K562 (cell line): Measurements from ENCODE around the gene GDF11. TPM values are rescaled to one million over a fixed set of nuclear protein-coding genes. Genes with fewer than 3 reads are reported as not detected.

Experiments used
- CBX2 ChIP-seq: fragments of 200-600 bp; sonication (generic); IDR thresholded peaks from one replicate; pipeline ENCODE4 v1.6.1; 2012; ENCODE audit warnings: mild to moderate bottlenecking, low read length, inconsistent platforms; ENCODE audit not compliant: insufficient read depth, poor library complexity, severe bottlenecking
- EGR1 ChIP-seq: fragments of 450-650 bp; conservative IDR thresholded peaks from 2 replicates; pipeline ENCODE4 v1.6.1; 2017; ENCODE audit warnings: mild to moderate bottlenecking
- ELF4 ChIP-seq: fragments of 450-650 bp; formaldehyde crosslinking; IDR thresholded peaks from 2 replicates; pipeline ENCODE4 v1.4.0; 2022; ENCODE audit warnings: missing genetic modification characterization
- MYC ChIP-seq, 2 experiments: fragments of 250-450 bp in 1 of 2; sonication (Bioruptor Pico) in 1 of 2; IDR thresholded peaks; 2 replicates each; pipeline versions ENCODE4 v1.5.1 to v1.6.1; 2012 to 2021; ENCODE audit warnings: low read depth in 2 of 2, borderline replicate concordance in 1 of 2, improper control_type of control experiment in 1 of 2, low read length in 1 of 2, mild to moderate bottlenecking in 1 of 2, moderate library complexity in 1 of 2
- RB1 ChIP-seq: fragments of 450-650 bp; IDR thresholded peaks from 2 replicates; pipeline ENCODE4 v1.6.1; 2017; ENCODE audit warnings: low read depth, mild to moderate bottlenecking
- TAF15 ChIP-seq: fragments of 200-400 bp; formaldehyde crosslinking; IDR thresholded peaks from 2 replicates; pipeline ENCODE4 v1.6.1; 2017; ENCODE audit warnings: mild to moderate bottlenecking, low read depth, low read length, moderate library complexity
- TCF7L2 ChIP-seq: fragments of 150-350 bp; IDR thresholded peaks from 2 replicates; pipeline ENCODE4 v1.6.1; 2016; ENCODE audit warnings: low read depth, mild to moderate bottlenecking, low read length, moderate library complexity
- XRCC3 ChIP-seq: fragments of 450-650 bp; IDR thresholded peaks from 2 replicates; pipeline ENCODE4 v1.6.1; 2017; ENCODE audit warnings: mild to moderate bottlenecking, moderate library complexity
- ZNF436 ChIP-seq: fragments of 250-450, 450-650 bp; sonication (Bioruptor Pico); formaldehyde crosslinking; IDR thresholded peaks from 2 replicates; pipeline ENCODE4 v1.7.0; 2020; ENCODE audit warnings: mild to moderate bottlenecking
- polyA plus RNA-seq, 8 experiments: library from polyadenylated mRNA; depleted of rRNA in 4 of 8; stranded (reverse) in 5 of 8; unstranded in 3 of 8; fragments of >200 nt; fragmentation: Nextera tagmentation in 2 of 8; fragmentation: Illumina TruSeq in 1 of 8; extraction: Ambion mirVana in 2 of 8; extraction: Trizol in 1 of 8; gene quantifications; 2 replicates each; pipeline versions ENCODE4 v1.2.1 to v1.2.3, GENCODE V29; 2011 to 2014; ENCODE audit warnings: inconsistent platforms in 1 of 8, missing spikeins in 1 of 8
- total RNA-seq, 7 experiments: library from RNA; depleted of rRNA in 6 of 7; stranded (reverse); fragments of >200 nt in 6 of 7; fragmentation: Illumina TruSeq in 2 of 7; extraction: Trizol in 2 of 7; gene quantifications; 2 replicates each; pipeline versions ENCODE4 v1.2.1 to v1.2.3, GENCODE V29; 2011 to 2021; ENCODE audit warnings: low replicate concordance in 1 of 7
- TF ChIP-seq, protein P1 (sequence below): fragments of 250-450 bp; sonication (Bioruptor Pico); IDR thresholded peaks from 2 replicates; pipeline ENCODE4 v1.4.0; 2020
- TF ChIP-seq, protein P2 (sequence below): fragments of 450-650 bp; IDR thresholded peaks from 2 replicates; pipeline ENCODE4 v1.6.1; 2018; ENCODE audit not compliant: partially characterized antibody
- TF ChIP-seq, protein P3 (sequence below): fragments of 450-650 bp; formaldehyde crosslinking; IDR thresholded peaks from 2 replicates; pipeline ENCODE4 v1.4.0; 2020; ENCODE audit warnings: mild to moderate bottlenecking, moderate library complexity
- TF ChIP-seq, protein P4 (sequence below): fragments of 250-450 bp; sonication (Bioruptor Pico); IDR thresholded peaks from 2 replicates; pipeline ENCODE4 v1.4.0; 2020; ENCODE audit warnings: mild to moderate bottlenecking, moderate library complexity

The GDF11 gene
- total and polyA plus RNA-seq, 9 of the 15 experiments (the other 6 are each of a cell fraction or from before 2014, with no cell fraction given), result 1.4 to 15.7 (median 4.8) TPM

DNA sequence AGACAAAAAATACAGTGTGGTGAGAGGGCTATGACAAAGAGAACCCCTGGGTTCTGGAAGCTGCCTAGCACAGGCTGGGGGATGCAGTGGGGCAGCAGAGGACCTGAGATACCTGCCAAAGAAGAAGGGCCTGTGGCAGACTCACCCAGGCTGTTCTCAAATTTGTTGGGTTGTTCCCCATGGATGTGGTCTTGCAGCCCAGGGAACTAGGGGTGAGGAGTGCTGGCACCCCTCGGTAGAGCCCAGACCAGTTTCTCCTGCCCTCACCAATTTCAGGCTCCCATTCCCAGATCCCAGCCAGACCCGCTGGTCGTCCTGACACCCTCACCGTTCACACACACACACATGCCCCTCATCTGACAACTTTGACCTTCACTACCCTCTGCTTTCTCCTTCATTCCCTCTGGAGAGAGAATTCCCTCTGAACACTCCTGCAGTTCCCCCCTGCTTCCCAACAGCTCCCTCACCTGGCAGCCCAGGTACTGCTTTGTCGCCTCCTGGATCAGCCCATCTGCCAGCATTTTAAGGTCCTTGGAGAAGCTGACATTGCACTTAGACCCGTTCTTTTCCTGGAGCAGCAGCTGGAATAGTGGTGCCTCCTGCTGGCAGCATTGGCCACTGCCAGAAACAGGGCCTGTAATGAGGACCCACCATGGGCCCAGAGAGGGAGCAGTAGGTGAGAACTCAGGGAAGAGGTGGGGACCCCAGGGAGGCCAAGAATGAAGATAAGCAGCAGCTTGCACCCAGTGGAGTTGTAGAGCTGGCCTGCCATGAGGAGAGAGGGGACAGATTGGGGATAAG lies 5.9 kb upstream of the GDF11 start (continued):
- TF ChIP-seq, protein P1, sequence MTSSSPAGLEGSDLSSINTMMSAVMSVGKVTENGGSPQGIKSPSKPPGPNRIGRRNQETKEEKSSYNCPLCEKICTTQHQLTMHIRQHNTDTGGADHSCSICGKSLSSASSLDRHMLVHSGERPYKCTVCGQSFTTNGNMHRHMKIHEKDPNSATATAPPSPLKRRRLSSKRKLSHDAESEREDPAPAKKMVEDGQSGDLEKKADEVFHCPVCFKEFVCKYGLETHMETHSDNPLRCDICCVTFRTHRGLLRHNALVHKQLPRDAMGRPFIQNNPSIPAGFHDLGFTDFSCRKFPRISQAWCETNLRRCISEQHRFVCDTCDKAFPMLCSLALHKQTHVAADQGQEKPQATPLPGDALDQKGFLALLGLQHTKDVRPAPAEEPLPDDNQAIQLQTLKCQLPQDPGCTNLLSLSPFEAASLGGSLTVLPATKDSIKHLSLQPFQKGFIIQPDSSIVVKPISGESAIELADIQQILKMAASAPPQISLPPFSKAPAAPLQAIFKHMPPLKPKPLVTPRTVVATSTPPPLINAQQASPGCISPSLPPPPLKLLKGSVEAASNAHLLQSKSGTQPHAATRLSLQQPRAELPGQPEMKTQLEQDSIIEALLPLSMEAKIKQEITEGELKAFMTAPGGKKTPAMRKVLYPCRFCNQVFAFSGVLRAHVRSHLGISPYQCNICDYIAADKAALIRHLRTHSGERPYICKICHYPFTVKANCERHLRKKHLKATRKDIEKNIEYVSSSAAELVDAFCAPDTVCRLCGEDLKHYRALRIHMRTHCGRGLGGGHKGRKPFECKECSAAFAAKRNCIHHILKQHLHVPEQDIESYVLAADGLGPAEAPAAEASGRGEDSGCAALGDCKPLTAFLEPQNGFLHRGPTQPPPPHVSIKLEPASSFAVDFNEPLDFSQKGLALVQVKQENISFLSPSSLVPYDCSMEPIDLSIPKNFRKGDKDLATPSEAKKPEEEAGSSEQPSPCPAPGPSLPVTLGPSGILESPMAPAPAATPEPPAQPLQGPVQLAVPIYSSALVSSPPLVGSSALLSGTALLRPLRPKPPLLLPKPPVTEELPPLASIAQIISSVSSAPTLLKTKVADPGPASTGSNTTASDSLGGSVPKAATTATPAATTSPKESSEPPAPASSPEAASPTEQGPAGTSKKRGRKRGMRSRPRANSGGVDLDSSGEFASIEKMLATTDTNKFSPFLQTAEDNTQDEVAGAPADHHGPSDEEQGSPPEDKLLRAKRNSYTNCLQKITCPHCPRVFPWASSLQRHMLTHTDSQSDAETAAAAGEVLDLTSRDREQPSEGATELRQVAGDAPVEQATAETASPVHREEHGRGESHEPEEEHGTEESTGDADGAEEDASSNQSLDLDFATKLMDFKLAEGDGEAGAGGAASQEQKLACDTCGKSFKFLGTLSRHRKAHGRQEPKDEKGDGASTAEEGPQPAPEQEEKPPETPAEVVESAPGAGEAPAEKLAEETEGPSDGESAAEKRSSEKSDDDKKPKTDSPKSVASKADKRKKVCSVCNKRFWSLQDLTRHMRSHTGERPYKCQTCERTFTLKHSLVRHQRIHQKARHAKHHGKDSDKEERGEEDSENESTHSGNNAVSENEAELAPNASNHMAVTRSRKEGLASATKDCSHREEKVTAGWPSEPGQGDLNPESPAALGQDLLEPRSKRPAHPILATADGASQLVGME (CRISPR knock-in tag), result no peak
- TF ChIP-seq TCF7L2 (no peak), RB1 (peak; percentile 73; the same call in 1 of the 2 replicates), CBX2 (no peak), EGR1 (0 out of 2 replicates have a peak, but pooled peaks have one; percentile 10), ZNF436 (CRISPR knock-in tag) (no peak), ELF4 (CRISPR knock-in tag) (no peak), MYC (IDR thresholded peaks at IDR 0.05; ENCODE audit: low read depth, low read length) (peak; percentile 21; the same call in 1 of the 2 replicates), MYC (CRISPR knock-in tag; IDR thresholded peaks at IDR 0.05; ENCODE audit: borderline replicate concordance, low read depth) (no peak), TAF15 (no peak), XRCC3 (no peak)
- TF ChIP-seq, protein P2, sequence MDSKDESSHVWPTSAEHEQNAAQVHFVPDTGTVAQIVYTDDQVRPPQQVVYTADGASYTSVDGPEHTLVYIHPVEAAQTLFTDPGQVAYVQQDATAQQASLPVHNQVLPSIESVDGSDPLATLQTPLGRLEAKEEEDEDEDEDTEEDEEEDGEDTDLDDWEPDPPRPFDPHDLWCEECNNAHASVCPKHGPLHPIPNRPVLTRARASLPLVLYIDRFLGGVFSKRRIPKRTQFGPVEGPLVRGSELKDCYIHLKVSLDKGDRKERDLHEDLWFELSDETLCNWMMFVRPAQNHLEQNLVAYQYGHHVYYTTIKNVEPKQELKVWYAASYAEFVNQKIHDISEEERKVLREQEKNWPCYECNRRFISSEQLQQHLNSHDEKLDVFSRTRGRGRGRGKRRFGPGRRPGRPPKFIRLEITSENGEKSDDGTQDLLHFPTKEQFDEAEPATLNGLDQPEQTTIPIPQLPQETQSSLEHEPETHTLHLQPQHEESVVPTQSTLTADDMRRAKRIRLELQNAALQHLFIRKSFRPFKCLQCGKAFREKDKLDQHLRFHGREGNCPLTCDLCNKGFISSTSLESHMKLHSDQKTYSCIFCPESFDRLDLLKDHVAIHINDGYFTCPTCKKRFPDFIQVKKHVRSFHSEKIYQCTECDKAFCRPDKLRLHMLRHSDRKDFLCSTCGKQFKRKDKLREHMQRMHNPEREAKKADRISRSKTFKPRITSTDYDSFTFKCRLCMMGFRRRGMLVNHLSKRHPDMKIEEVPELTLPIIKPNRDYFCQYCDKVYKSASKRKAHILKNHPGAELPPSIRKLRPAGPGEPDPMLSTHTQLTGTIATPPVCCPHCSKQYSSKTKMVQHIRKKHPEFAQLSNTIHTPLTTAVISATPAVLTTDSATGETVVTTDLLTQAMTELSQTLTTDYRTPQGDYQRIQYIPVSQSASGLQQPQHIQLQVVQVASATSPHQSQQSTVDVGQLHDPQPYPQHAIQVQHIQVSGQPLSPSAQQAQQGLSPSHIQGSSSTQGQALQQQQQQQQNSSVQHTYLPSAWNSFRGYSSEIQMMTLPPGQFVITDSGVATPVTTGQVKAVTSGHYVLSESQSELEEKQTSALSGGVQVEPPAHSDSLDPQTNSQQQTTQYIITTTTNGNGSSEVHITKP, result peak; percentile 86
- TF ChIP-seq, protein P3, sequence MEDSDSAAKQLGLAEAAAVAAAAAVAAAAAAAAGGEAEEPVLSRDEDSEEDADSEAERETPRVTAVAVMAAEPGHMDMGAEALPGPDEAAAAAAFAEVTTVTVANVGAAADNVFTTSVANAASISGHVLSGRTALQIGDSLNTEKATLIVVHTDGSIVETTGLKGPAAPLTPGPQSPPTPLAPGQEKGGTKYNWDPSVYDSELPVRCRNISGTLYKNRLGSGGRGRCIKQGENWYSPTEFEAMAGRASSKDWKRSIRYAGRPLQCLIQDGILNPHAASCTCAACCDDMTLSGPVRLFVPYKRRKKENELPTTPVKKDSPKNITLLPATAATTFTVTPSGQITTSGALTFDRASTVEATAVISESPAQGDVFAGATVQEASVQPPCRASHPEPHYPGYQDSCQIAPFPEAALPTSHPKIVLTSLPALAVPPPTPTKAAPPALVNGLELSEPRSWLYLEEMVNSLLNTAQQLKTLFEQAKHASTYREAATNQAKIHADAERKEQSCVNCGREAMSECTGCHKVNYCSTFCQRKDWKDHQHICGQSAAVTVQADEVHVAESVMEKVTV (CRISPR knock-in tag), result peak; percentile 88
- TF ChIP-seq, protein P4, sequence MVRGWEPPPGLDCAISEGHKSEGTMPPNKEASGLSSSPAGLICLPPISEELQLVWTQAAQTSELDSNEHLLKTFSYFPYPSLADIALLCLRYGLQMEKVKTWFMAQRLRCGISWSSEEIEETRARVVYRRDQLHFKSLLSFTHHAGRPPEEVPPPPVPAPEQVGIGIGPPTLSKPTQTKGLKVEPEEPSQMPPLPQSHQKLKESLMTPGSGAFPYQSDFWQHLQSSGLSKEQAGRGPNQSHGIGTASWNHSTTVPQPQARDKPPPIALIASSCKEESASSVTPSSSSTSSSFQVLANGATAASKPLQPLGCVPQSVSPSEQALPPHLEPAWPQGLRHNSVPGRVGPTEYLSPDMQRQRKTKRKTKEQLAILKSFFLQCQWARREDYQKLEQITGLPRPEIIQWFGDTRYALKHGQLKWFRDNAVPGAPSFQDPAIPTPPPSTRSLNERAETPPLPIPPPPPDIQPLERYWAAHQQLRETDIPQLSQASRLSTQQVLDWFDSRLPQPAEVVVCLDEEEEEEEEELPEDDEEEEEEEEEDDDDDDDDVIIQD (CRISPR knock-in tag), result no peak
